Measurements from ENCODE around the gene MARK2.

- TF ChIP-seq PATZ1 (CRISPR knock-in tag; IDR thresholded peaks at IDR 0.05; ENCODE audit: borderline replicate concordance) (no peak), ZFP30 (CRISPR knock-in tag; IDR thresholded peaks at IDR 0.05) (no peak), ZFP3 (CRISPR knock-in tag; IDR thresholded peaks at IDR 0.05) (no peak), ISL1 (CRISPR knock-in tag; IDR thresholded peaks at IDR 0.05) (no peak)
Observed at GRCh38 chr11:63944987-63945386, 106.1 kb downstream of the MARK2 start.
